GM12873 (cell line): ENCODE data around the gene CD1D.

Experiments used
- TF ChIP-seq, protein P1 (sequence below): IDR thresholded peaks from 2 replicates; pipeline ENCODE4 v1.5.1; 2012; ENCODE audit warnings: low read depth, mild to moderate bottlenecking, moderate library complexity, low read length, control low read depth; ENCODE audit not compliant: insufficient read depth; ENCODE audit errors: missing control alignments

Gene CD1D

GRCh38 chr1:158180741-158181576 lies at the start of gene CD1D:
CD1D (plus strand) TSS chr1:158180895; CDS start chr1:158181102, 207 bp downstream.
- TF ChIP-seq, protein P1, sequence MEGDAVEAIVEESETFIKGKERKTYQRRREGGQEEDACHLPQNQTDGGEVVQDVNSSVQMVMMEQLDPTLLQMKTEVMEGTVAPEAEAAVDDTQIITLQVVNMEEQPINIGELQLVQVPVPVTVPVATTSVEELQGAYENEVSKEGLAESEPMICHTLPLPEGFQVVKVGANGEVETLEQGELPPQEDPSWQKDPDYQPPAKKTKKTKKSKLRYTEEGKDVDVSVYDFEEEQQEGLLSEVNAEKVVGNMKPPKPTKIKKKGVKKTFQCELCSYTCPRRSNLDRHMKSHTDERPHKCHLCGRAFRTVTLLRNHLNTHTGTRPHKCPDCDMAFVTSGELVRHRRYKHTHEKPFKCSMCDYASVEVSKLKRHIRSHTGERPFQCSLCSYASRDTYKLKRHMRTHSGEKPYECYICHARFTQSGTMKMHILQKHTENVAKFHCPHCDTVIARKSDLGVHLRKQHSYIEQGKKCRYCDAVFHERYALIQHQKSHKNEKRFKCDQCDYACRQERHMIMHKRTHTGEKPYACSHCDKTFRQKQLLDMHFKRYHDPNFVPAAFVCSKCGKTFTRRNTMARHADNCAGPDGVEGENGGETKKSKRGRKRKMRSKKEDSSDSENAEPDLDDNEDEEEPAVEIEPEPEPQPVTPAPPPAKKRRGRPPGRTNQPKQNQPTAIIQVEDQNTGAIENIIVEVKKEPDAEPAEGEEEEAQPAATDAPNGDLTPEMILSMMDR, result no peak

DNA sequence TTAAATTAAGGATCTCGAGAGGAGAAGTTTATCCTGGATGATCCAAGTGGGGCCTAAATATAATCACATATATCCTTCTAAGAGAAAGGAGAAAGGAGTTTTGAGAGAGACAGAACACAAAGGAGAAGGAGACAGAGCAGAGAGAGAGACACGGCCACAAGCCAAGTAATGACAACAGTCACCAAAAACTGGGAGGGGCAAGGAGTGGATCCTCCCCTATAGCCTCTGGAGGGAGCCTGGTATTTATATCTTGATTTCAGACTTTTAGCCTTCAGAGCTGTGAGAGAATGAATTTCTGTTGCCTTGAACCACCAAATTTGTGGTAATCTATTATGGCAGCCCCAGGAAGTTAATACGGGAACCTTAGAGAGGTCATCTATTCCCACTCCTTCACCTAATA lies 49.5 kb upstream of the CD1D start:
- TF ChIP-seq, protein P1, result no peak

GRCh38 chr1:158140764-158141192 lies 39.9 kb upstream of the CD1D start:
- TF ChIP-seq, protein P1, result no peak

- TF ChIP-seq, protein P1, result no peak
Measured at GRCh38 chr1:158145173-158145719, 35.4 kb upstream of the CD1D start.

- TF ChIP-seq, protein P1, result no peak
Measured at GRCh38 chr1:158146165-158146564, 34.5 kb upstream of the CD1D start.

GRCh38 chr1:158146739-158147138 lies 34.0 kb upstream of the CD1D start:
- TF ChIP-seq, protein P1, result no peak

- TF ChIP-seq, protein P1, result no peak
Measured at GRCh38 chr1:158147401-158147800, 33.3 kb upstream of the CD1D start.
